WTC11 (cell line): Measurements from ENCODE around the gene LRRFIP1.

ENCODE experiments used
- ELF4 ChIP-seq: sonication (generic); formaldehyde crosslinking; IDR thresholded peaks from 2 replicates; pipeline ENCODE4 v1.8.1; 2022; ENCODE audit warnings: low read depth, mild to moderate bottlenecking, moderate library complexity, missing genetic modification reagents
- ESRRA ChIP-seq: sonication (generic); formaldehyde crosslinking; IDR thresholded peaks from 2 replicates; pipeline ENCODE4 v1.8.1; 2022; ENCODE audit warnings: mild to moderate bottlenecking, missing genetic modification reagents, borderline replicate concordance
- HMGA2 ChIP-seq: fragments of 250-450 bp; sonication (Bioruptor Pico); IDR thresholded peaks from 2 replicates; pipeline ENCODE4 v1.4.0; 2021; ENCODE audit warnings: mild to moderate bottlenecking, moderate library complexity
- ZBTB21 ChIP-seq: sonication (generic); formaldehyde crosslinking; IDR thresholded peaks from 2 replicates; pipeline ENCODE4 v1.8.1; 2023; ENCODE audit warnings: mild to moderate bottlenecking, missing genetic modification reagents, borderline replicate concordance
- ZNF121 ChIP-seq: sonication (generic); formaldehyde crosslinking; IDR thresholded peaks from 2 replicates; pipeline ENCODE4 v1.8.0; 2023; ENCODE audit warnings: missing genetic modification reagents
- ZNF416 ChIP-seq: fragments of 250-450 bp; sonication (Bioruptor Pico); IDR thresholded peaks from 2 replicates; pipeline ENCODE4 v1.9.0; 2021; ENCODE audit warnings: mild to moderate bottlenecking, inconsistent platforms
- TF ChIP-seq, protein P1 (sequence below): sonication (generic); formaldehyde crosslinking; IDR thresholded peaks from 2 replicates; pipeline ENCODE4 v1.8.1; 2022; ENCODE audit warnings: low read depth, mild to moderate bottlenecking, moderate library complexity, missing genetic modification reagents, borderline replicate concordance
- TF ChIP-seq, protein P2 (sequence below): sonication (generic); formaldehyde crosslinking; IDR thresholded peaks from 2 replicates; pipeline ENCODE4 v1.8.1; 2023; ENCODE audit warnings: mild to moderate bottlenecking, missing genetic modification reagents, moderate library complexity
- TF ChIP-seq, protein P3 (sequence below): fragments of 200-600 bp; IDR thresholded peaks from 2 replicates; pipeline ENCODE4 v1.8.0; 2022; ENCODE audit warnings: antibody characterized with exemption
- TF ChIP-seq, protein P4 (sequence below): sonication (generic); formaldehyde crosslinking; IDR thresholded peaks from 2 replicates; pipeline ENCODE4 v1.8.0; 2022; ENCODE audit warnings: mild to moderate bottlenecking, missing genetic modification reagents
- TF ChIP-seq, protein P5 (sequence below): sonication (generic); formaldehyde crosslinking; IDR thresholded peaks from 2 replicates; pipeline ENCODE4 v1.8.1; 2023; ENCODE audit warnings: mild to moderate bottlenecking, missing genetic modification reagents

DNA sequence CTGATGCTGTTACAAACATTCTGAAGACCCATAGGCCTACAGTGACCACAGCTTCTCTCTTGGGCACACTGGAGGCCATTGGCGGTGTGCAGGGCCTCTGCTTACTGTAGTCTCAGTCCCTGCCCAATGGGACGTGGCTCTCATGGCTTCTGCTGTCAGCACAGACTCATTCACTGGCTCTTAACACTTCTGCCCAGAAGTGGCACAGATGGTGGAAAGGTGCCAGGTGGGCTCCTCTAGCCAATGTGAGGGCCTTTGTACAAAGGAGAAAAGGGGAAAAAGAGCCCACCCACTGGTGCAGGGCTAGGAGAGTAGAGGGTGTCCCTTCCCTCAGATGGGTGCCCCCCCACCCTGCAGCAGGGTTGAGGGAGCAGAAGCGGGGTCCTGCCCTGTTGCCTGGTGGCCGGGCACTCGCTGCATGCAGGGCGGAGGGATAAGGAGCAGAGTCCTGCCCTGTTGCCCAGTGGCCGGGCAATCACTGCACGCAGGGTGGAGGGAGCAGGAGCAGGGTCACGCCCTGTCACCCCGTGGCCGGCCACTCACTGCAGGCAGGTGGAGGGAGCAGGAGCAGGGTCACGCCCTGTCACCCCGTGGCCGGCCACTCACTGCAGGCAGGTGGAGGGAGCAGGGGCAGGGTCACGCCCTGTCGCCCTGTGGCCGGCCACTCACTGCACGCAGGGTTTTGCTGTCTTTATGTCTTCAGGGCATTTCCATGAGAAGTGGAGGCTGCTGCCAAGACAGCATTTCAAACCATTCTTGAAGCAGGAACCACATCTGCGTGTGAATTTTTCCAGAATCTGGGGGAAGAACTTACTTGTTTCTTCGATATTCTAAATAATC, 20.0 kb downstream of the LRRFIP1 start:
- TF ChIP-seq ZBTB21 (no peak), ESRRA (CRISPR knock-in tag) (no peak), ZNF121 (CRISPR knock-in tag) (no peak), ELF4 (CRISPR knock-in tag) (no peak), HMGA2 (CRISPR knock-in tag) (no peak), ZNF416 (CRISPR knock-in tag) (no peak)
- TF ChIP-seq, protein P1, sequence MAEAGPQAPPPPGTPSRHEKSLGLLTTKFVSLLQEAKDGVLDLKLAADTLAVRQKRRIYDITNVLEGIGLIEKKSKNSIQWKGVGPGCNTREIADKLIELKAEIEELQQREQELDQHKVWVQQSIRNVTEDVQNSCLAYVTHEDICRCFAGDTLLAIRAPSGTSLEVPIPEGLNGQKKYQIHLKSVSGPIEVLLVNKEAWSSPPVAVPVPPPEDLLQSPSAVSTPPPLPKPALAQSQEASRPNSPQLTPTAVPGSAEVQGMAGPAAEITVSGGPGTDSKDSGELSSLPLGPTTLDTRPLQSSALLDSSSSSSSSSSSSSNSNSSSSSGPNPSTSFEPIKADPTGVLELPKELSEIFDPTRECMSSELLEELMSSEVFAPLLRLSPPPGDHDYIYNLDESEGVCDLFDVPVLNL (CRISPR knock-in tag), result no peak
- TF ChIP-seq, protein P2, sequence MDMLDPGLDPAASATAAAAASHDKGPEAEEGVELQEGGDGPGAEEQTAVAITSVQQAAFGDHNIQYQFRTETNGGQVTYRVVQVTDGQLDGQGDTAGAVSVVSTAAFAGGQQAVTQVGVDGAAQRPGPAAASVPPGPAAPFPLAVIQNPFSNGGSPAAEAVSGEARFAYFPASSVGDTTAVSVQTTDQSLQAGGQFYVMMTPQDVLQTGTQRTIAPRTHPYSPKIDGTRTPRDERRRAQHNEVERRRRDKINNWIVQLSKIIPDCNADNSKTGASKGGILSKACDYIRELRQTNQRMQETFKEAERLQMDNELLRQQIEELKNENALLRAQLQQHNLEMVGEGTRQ (CRISPR knock-in tag), result no peak
- TF ChIP-seq, protein P3, sequence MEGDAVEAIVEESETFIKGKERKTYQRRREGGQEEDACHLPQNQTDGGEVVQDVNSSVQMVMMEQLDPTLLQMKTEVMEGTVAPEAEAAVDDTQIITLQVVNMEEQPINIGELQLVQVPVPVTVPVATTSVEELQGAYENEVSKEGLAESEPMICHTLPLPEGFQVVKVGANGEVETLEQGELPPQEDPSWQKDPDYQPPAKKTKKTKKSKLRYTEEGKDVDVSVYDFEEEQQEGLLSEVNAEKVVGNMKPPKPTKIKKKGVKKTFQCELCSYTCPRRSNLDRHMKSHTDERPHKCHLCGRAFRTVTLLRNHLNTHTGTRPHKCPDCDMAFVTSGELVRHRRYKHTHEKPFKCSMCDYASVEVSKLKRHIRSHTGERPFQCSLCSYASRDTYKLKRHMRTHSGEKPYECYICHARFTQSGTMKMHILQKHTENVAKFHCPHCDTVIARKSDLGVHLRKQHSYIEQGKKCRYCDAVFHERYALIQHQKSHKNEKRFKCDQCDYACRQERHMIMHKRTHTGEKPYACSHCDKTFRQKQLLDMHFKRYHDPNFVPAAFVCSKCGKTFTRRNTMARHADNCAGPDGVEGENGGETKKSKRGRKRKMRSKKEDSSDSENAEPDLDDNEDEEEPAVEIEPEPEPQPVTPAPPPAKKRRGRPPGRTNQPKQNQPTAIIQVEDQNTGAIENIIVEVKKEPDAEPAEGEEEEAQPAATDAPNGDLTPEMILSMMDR, result no peak
- TF ChIP-seq, protein P4, sequence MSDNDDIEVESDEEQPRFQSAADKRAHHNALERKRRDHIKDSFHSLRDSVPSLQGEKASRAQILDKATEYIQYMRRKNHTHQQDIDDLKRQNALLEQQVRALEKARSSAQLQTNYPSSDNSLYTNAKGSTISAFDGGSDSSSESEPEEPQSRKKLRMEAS (CRISPR knock-in tag), result no peak
- TF ChIP-seq, protein P5, sequence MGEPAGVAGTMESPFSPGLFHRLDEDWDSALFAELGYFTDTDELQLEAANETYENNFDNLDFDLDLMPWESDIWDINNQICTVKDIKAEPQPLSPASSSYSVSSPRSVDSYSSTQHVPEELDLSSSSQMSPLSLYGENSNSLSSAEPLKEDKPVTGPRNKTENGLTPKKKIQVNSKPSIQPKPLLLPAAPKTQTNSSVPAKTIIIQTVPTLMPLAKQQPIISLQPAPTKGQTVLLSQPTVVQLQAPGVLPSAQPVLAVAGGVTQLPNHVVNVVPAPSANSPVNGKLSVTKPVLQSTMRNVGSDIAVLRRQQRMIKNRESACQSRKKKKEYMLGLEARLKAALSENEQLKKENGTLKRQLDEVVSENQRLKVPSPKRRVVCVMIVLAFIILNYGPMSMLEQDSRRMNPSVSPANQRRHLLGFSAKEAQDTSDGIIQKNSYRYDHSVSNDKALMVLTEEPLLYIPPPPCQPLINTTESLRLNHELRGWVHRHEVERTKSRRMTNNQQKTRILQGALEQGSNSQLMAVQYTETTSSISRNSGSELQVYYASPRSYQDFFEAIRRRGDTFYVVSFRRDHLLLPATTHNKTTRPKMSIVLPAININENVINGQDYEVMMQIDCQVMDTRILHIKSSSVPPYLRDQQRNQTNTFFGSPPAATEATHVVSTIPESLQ, result no peak
